Activated gamma-delta T cell treated with anti-CD3 and anti-CD28 coated beads, Interleukin-2, amount 50 U/mL, for 16 hours (primary cell): Measurements from ENCODE around the gene RASGRP2.
"Not testable (repeated sequence)": the region's sequence is repeated elsewhere in the genome, so short reads cannot be mapped to it uniquely, and the experiment has no call there.

Experiments used
- DNase-seq: peaks from one replicate; pipeline ENCODE4 v3.0.0-alpha.2; 2020; ENCODE audit warnings: low read depth

Gene RASGRP2

GRCh38 chr11:64718084-64718779, 25.7 kb downstream of the RASGRP2 start:
- DNase-seq, result no peak

DNA sequence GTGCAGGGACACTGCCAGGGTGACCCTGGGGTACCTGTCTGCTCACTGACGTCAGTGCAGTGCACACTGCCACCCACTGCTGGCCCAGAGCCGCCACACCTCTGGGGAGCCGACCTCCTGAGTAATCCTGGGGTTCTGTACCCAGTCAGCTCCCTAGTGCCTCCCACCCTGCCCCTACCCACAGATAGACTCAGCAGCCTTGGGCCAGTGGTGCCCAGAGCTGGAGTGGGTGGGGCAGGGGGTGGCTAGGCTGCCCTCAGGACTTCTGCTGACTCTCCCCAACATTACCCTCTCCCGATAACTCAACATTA, 26.7 kb downstream of the RASGRP2 start:
- no peak for DNase-seq

DNA sequence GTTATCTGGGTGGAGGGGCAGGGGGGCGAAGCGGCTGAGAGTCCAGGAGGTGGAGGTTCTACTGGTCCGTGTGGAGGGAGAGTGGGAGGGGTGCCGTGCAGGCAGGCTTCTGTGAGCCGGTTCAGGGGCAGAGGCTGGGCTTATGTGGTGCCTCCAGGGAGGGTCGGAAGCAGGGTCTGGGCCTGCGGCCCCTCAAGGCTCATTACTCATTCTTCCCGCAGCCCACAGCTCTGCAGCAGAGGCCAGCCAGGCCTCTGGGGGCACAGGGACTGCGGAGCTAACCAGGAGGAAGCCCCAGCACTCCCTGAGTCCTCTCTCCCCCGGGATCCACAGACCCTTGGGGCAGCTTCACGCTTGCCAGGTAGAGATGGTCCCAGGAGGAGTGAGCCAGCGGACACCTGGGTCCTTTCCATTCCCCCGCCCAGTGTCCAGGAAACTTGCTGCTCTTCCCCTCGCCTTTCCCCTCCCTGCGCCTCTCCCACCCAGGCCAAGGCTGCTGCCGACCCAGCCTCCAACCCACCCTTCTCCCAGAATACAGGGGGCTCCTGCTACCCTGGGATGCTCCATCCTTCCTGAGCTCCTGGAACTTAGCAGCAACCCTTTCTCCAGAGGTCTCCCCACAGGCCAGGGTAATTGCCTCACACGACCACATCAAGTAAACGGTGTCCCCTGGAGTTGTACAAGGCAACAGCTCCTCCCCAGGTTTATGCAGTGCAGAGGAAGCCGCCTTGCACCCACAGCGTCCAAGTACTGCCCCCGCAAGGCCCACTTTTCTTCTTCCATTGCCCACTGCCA, 27.3 kb downstream of the RASGRP2 start:
- DNase-seq, result no peak

GRCh38 chr11:64715756-64716472, 28.0 kb downstream of the RASGRP2 start:
- no peak for DNase-seq

- no peak for DNase-seq
Observed at GRCh38 chr11:64715110-64715509, 28.8 kb downstream of the RASGRP2 start.

DNA sequence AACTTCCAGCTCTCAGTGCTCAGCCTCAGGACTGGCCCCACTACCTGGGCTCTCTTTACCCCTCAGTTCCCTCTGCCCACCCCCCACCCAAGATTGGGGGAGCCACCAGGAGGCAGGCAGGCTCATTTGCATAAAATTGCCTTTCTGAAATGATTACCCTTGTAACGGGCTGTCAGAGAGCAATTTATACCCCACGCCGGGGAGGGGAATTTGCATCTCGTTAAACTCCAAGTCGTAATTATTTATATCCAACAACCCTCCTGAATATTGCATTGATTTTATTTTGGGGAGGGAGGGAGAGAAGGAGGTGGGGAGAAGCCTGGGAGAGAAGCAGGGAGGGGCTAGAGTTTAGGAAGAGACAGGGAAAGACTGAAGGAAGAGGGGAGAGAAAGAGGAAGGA, 29.3 kb downstream of the RASGRP2 start:
- DNase-seq, result no peak

DNA sequence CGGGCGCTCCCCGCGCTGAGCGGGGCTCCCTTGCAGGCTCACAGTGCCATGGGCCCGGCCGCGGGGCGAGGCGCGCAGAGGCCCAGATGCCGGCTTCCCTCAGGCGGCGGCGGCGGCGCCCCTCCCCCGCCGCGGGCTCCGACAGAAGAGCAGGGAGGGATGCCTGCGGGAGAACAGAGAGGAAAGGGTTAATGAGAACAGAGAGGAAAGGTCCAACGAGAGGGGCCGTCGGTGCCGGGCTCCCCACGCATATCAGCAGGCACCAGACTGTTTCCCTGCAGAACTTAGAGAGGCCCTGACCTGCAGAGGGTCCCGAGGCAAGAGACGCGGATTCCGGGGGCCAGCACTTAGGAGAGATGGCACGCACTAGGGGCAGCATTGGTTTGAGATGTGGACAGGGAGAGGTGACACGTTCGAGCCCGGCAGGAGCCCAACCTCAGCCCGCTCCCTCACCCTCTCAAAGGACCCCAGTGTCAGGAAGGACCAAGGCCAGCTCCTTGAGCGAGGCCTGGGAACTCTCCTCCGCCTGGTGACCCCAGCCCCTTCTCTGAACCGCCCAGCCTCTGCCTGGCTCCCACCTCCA, 30.1 kb downstream of the RASGRP2 start:
- no peak for DNase-seq

GRCh38 chr11:64713016-64713707, 30.8 kb downstream of the RASGRP2 start:
- DNase-seq, result no peak

- DNase-seq, result no peak
Observed at GRCh38 chr11:64712430-64713015, 31.4 kb downstream of the RASGRP2 start.

GRCh38 chr11:64711956-64712362, 32.0 kb downstream of the RASGRP2 start:
- no peak for DNase-seq

- no peak for DNase-seq
Observed at GRCh38 chr11:64711138-64711955, 32.6 kb downstream of the RASGRP2 start.

- DNase-seq, result no peak
Observed at GRCh38 chr11:64710418-64711137, 33.4 kb downstream of the RASGRP2 start.

DNA sequence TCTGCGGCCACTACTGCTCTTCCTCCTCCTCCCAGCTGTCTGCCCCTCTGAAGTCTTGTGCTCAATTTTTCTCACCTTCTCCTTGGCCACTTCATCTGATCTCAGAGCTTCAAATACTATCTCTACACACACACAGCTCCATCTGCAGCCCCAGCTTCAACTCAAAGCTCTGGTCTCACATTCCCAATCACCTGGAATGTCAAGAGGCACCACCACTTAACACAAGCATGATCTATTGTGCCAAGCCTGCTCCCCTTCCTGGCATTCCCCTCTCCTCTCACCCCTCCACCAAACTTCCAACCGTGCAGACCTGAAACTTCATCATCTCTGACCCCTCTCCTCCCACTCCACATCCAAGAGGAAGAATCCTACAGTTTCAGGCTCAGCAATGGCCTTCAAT, 38.4 kb downstream of the RASGRP2 start:
- no peak for DNase-seq

DNA sequence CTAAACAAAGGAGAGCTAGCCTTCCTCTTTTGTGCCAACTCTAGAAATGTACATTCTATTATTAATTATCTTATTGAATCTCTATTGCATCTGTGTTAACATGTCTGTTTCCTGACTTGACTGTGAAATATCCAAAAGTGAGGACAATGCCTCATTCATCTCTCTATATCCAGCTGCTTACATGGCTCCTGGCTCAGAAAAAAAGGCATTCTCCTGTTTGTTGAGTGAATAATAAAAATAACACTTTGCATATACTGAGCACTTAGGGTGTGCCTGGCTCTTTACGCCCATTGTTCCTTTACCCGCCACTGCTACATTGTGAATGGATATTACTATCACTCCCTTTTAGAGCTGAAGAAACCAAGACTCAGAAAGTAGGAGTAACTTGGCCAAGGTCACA, 40.9 kb downstream of the RASGRP2 start:
- no peak for DNase-seq

GRCh38 chr11:64701956-64702355, 42.0 kb downstream of the RASGRP2 start:
- not testable (repeated sequence) for DNase-seq

DNA sequence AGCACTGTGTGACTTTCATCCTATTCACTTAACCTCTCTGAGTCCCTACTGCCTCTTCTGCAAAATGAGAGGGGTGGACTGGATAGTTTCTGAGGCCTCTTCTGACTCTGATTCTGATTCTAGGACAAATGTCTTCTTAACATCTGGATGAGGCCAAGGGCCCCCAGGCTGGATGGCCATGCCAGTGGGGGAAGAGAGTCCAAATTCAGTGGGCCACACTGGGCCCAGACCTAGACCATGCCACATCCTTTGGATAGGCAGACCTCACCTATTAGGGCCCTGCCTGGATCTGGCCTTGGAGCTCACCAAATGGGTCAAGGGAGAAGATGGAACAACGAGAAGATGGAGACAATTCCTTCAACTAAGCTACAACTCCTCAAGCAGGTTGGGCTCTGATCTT, 45.5 kb downstream of the RASGRP2 start:
- no peak for DNase-seq

DNA sequence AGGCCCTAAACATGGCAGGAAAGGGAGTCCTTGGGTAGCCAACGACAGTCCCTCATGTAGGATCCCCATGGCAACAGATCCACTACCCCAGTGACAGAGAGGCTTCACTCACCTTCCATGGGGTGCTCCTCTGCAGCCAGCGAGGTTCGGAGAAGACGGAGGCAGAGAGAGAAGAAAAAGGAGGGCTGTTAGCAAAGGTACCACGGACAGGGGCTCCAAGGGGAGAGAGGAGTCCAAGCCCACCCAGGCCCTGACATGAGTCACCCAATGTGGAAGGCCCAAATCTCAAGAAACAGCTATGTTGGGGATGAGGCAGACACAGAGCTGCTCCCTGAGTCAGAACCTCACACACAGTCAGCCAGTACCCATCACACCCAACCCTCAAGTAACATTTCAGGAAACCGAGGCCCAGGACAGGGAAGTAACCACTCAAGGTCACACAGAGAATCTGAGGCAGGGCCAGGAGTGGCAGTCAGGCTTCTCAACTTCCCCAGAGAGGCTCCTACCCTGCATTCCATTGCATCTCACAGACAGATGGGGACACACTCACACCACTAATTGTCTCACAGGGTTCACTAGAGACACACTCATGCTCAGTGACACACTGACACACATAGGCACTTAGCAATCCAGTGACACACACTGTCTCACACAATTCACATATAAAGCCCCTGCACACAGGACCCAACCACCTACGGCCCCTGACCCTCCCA, 46.1 kb downstream of the RASGRP2 start:
- DNase-seq, result no peak

DNA sequence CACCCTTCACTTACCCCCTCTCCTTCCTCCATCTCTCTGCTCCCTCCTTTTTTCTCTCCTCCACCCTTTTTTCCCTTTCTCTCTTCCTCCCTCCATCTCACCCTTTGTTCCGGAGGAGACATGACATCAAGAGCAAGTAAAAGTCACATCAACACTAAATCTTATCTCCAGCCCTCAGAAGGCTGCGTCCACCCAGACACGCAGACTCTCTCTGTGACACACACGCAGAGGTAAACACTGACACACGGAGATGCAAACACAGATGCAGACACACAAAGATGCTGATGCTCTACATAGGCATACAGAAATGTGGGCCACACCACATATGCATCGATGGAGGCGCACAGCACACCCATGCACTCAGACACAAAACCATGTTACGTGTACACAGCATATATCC, 47.9 kb downstream of the RASGRP2 start:
- no peak for DNase-seq

DNA sequence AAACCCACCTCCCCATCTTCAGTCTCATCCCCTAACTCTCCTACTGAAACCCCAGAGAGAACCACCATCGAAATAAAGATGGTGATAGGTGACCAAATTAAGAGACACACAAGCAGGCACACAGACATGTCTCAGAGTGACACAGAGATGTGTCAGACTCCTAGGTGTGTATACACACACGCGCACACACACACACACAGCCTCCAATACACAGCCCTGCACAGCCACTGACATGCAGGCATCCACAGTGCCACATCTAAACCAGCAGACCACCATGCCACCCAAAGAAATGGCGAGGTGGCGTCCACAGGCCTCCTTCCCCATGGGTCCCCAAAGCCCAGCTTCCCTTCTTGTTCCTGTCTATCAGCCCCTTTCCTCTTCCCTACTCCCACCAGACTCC, 48.4 kb downstream of the RASGRP2 start:
- no peak for DNase-seq
